GM18505 (cell line): ENCODE measurements around the gene ACER3.

Experiments used
- ATAC-seq: cut with Tn5 transposase; IDR thresholded peaks from one replicate; pipeline ENCODE4 v1.9.1; 2021; ENCODE audit not compliant: unreplicated experiment
- POLR2A ChIP-seq: IDR thresholded peaks from 4 replicates; pipeline ENCODE4 v1.6.1; 2011; ENCODE audit warnings: borderline replicate concordance; ENCODE audit not compliant: insufficient read depth, insufficient read length; ENCODE audit errors: extremely low read depth

ACER3 gene

DNA sequence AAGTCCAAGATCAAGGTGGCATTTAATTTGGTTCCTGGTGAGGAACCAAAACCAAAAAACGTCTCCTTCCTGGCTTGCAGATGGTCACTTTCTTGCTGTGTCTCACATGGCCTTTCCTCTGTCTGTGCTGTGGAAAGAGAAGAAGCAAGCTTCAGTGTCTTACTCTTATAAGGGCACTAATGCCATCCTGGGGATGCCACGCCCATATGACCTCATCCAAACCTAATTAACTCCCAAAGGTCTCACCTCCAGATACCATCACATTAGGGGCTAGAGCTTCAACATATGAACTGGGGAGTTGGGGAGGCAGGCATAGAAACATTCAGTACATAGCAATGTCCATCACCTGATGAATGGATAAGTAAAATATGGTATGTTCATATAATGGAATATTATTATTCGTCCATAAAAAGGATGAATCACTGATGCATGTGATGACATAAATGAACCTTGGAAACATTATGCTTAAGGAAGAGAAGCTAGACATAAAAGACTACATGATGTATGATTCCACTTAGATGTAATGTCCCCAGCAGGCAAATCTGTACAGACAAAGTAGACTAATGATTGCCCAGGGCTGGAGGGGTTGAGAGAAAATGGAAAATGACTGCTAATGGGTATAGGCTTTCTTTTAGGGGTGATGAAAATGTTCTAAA, 94.9 kb downstream of the ACER3 start:
- TF ChIP-seq POLR2A: no peak
- ATAC-seq: no peak

DNA sequence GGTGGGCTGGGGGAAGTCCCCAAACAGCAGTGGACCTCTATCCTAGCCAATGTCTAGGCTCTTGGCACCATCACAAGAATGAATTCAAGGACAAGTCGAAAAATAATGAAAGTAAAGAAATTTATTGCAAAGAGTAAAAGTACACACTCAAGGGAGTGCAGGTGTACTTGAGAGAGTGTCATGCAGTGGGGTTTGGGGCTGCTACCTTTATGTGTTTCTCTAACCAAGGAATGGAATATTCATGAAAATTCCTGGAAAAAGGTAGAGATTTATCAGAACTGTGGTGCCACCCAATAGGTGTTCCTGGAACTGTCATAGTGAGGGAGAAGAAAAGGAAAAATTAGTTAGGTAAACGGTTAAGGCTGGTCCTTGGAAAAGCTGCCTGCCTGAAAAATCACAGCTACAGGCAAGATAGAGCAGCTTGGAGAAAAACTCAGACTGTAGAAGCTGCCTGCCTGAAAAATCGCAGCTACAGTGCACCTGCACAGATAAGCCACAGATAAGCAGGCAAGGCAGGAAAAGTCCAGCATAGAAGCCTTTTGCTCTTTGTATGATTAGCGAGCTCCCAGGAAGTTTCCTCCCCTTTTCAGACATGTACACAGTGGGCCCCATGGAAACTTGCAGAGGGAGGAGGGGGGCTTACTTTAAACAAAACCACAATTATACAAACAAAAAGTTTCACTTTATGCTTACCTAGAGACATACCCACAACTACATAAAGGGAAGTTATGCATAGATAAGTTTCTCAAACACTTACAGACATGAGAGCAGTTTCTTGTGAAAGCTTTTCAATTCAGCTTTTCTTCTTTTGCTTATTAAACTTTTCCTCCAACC, 102.1 kb downstream of the ACER3 start:
- no peak for TF ChIP-seq POLR2A
- peak; percentile 80 for ATAC-seq

DNA sequence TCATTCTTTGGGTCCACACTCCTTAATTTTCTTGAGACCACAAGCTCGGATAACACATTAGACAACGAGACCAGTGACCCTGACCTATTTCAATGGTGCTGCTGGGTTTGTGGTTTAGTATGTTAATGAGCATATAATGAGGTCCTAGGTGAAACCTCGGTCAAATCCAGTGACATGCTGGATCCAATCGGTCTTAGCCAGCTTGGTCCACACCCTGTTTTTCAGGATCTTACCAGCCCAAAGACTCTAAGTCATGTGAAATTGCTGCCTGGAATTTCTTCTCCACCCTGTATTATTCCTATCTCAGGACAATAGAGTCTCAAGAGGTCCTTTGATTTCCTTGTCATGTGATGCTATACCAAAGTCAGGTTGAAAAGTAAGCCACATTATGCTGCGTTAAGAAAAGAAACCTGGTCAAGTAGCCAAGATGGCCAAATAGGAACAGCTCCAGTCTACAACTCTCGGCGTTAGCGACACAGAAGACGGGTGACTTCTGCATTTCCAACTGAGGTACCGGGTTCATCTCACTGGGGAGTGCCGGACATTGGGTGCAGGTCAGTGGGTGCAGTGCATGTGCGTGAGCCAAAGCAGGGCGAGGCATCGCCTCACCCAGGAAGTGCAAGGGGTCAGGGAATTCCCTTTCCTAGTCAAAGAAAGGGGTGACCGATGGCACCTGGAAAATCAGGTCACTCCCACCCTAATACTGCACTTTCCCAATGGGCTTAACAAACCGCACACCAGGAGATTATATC, 102.9 kb downstream of the ACER3 start:
- ATAC-seq: peak; percentile 22

DNA sequence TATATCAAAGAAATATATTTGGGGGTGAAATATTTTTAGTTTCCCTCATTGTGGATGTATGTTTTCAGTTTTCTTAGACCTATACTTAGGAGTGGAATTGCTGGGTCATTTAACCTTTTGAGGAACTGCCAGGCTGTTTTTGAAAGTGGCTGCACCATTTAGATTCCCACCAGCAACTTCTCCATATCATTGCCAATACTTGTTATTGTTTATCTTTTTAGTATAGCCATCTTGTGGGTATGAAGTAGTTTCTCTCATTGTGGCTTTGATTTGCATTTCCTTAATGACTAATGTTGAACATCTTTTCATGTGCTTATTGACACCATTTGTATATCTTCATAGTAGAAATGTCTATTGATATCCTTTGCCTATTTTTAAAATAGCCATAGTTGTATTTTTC, 111.3 kb downstream of the ACER3 start:
- TF ChIP-seq POLR2A: no peak
- no peak for ATAC-seq

DNA sequence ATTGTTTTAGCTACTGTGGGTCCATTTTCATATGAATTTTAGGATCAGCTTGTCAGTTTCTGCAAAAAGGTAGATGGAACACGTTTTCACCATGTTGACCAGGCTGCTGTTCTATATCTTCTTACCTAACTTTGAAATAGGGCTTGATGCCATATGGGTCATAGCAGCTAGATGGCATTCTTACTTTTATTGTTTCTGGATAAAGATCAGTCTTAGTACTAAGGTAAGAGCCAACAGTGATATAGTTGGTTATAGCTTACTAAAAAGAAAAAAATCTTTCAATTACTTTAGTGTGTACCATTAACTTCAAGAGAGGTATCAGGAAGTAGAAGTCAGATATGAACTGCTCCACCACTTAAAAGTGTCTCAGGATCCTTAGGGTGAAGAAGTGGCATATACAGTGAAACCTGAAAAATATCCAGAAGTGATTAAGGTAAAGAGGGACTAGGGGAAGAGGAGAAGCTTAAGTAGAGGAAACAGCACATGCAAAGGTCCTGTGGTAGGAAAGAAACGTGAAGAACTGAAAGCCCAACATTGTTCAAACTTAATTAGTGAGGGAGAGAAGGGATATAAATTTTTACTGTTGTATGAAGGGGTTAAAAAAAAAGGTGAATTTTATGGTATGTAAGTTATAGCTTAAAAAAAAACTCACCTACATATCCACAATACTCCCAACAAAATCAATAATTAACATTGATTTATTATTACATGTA, 113.6 kb downstream of the ACER3 start:
- TF ChIP-seq POLR2A: no peak
- ATAC-seq: no peak

DNA sequence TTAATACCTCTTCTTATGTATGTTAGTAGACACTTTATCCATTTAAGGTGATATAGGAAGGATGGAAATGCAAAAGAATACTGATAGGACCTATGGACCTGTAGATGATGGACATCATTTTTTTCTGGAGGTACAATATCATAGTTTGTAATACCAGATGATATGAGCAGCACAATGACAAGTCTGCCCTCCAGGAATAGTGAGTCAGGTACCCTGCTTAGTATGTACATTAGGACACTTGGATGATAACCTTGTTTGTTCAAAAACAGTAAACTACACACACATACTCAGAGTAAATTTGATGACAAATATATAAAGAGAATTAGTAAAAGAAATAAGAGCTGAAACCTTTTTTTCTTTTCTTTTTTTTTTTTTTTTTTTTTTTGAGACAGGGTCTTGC, 114.8 kb downstream of the ACER3 start:
- TF ChIP-seq POLR2A: no peak
- ATAC-seq: no peak

DNA sequence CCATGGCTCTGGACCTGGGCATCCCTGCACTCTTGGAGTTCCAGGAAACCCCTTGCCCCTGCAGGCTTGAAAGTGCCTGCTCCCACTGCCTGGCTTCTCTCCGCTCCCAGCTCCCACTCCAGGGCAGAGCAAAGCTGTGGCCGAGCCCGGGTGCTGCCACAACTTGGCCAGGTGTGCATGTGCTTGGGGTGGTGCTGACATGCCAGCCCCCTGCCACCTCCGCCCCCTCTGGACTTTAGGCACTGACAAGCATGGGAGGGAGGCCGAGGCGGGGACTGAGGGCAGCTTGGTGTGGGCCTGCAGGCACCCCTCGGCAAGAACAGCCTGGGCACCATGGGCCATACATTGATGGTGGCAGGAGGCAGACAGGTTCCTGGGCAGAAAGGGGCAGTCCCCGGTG, 117.1 kb downstream of the ACER3 start:
- TF ChIP-seq POLR2A: no peak
- no peak for ATAC-seq

DNA sequence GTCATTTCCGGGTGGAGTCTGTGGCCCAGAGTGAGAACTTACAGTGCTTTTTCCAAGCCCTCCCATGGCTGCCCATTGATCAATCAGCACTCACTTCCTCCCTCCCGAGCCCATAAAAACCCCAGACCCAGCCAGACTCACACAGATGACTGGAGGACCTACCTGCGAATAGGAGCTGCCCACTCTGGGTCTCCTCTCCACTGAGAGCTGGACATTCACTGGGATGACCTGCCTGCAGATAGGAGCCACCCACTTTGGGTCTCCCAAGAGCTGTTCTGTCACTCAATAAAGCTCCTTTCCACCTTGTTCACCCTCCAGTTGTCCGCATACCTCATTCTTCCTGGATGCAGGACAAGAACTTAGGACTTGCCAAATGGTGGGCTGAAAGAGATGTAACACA, 117.5 kb downstream of the ACER3 start:
- no peak for ATAC-seq
- no peak for TF ChIP-seq POLR2A

DNA sequence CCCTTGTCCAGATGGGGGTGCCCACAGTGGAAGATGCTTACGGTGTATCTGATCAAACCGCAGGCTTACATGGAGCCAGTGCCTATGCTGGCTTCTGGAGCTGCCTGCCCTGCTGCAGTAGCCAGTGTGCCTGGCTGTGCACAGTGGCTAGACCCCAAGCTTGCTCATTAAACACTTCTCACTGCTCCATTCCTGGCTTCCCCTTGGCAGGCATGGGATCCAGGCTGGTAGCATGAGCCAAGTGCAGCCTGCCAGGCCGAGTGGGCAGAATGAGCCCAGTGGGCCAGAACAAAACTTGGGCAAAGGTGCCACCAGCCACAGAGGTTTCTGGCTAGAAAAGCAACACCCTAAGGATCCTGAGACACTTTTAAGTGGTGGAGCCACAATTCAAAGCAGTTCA, 118.1 kb downstream of the ACER3 start:
- ATAC-seq: no peak
- TF ChIP-seq POLR2A: no peak

DNA sequence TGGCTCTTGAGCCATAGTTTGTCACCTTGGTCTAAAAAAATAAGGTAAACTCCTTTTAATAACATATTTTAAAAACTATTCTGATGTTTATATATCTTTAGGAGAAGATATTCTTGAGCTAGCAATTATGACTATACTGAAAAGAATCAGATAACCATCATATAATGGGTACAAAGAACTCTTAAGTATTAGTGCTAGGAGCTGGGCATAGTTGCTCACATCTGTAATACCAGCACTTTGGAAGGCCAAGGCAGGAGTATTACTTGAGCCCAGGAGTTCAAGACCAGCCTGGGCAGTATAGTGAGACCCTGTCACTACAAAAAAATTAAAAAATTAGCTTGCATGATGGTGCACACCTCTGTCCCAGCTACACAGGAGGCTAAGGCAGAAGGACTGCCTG, 119.5 kb downstream of the ACER3 start:
- no peak for ATAC-seq
- TF ChIP-seq POLR2A: no peak

DNA sequence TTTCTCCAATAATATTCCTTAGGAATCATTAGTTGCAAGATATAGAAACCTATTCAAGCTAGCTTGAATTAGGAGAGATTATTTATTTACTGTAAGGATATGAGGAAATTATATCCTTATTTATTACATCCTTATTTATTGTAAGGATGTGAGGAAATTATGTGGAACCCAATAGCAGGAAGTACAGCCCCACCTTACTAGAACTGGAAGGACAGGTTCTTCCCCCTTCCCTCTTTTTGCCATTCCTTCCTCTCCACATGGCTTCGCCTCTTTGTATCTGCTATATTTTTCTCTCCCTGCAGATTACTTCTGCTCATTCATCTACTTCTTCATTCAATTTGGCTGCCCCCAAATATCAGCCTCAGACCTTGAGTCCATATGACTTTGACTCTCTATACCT, 124.0 kb downstream of the ACER3 start:
- no peak for TF ChIP-seq POLR2A
- no peak for ATAC-seq

DNA sequence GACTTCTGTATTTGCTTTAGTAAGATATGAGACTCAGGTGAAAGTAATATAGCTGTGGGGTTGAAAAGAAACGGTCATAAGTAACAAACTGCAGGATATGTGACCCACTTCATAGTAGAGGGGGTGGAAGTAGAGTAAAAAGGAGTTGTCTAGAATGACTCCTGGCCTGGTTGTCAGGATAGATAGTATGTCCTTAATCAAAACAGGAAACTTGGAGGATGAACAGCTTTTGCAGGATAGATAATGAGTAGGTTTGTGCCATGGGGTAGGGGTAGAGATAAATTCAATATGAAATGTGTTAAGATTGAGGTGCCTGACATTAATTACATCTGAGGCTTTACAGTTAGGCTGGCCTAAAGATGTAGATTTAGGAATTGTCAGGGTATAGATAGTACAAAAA, 126.5 kb downstream of the ACER3 start:
- TF ChIP-seq POLR2A: no peak
- no peak for ATAC-seq

DNA sequence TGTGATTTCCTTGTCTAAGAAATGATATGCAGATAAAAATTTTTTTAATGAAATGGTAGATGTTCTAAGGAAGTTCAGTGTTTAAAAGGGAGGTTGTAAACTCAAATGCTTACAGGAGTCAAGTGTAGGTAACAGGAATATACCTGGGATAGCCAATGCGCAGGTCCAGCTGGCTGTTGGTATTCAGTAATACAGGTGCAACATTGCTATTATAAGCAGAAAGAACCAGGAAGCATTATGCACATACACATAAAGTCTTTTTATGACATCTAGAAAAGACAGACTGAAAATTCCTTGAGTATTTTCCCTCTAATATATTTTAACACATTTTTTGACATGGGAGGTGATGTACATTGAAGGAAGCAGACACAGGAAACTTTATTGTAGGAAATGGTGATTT, 129.9 kb downstream of the ACER3 start:
- TF ChIP-seq POLR2A: no peak
- ATAC-seq: no peak
